Stimulated activated CD4-positive, alpha-beta T cell treated with anti-CD3 and anti-CD28 coated beads, Interleukin-4, amount 100 ng/mL, for 1 hour (primary cell): Measurements from ENCODE around the gene SNAP23.

Experiments used
- DNase-seq: peaks from one replicate; pipeline ENCODE4 v3.0.0-alpha.2; 2020

The SNAP23 gene

DNA sequence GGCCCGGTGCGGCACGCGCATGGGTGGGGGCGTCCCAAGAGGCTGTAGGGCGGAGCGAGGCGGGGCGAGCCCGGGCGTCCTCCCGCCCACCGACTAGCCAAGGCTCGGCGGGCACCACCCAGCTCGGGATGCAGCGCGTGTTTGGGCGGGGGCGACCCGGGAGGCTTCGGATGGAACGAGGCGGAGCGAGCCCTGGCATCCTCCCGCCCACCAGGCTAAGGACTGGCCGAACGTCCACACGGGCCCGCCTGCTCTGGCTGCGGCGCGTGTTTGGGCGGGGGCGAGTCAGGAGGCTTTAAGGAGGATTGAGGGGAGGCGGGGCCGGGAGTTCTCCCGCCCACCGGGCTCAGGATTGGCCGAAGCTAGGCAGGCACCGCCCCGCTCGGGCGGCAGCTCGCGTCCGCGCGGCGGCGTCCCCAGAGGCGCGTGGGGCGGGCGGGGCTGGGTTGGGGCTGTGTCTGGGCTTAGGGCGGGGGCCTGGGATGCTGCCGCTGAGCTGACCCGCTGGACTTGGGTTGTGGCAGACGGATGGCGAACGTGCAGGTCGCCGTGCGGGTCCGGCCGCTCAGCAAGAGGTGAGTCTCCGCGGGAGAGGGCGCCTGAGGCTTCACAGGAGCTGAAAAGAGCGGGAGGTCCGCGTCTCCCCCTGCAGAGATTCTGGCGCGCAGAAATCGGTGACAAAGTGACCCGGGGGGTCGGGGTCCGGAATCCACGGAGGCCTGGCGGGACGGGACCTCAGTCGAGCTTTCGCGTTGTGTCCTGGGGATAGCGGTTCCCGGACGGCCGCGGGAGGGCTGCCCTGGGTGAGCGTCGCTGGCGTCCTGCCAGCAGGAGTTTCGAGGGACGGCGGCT is 80.0 kb downstream of the SNAP23 start, which contains the start of gene STARD9:
STARD9 (plus strand) TSS at position 419 of the 852 bp plus-strand sequence; CDS start at position 529, 110 bp downstream.
- peak; percentile 95 for DNase-seq

DNA sequence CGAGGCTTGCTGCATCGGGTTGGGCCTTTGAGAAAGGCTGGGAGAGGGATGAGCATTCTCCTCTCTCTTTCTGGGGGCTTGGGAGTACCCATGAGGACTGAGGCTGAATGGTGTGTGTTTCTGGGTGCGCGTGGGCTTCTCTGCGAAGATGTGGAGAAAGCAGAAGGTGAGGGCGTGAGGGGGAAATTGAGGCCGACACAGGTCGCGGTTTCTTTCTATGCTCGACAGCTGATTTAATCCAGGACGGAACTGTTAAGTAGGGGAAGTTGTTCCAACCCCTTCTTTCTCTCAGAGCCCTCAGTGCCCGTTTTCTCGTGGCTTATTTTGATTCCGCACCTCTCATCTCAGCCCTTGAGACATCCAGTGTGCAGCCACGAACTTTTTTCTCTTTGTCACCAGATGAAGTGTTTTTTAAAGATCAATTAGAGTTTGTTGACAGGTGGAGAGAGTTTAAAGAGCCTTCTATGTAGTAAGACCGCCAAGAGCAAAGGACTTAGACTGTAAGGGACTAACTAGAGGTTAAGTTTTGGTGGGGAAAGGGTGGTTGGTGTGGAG is 80.7 kb downstream of the SNAP23 start:
- no peak for DNase-seq

DNA sequence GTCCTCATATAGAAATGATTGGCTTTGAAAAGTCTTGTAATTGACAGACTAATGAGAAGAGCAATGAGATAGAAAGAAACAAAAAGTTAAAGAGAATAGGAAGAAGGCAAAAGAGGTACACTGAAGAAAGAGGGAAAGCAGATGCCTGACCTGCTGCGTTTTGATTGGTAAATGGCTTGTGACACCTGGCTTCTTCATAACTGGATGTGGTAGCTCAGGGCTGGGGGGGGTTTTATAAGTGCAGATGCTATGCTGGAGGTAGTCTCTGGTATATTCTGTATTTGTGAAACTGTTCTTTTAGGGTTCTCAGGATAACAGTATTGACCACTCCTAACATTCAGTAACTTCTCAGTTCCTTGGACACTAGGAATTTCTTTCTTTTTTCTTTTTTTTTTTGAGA is 81.3 kb downstream of the SNAP23 start:
- DNase-seq = no peak

DNA sequence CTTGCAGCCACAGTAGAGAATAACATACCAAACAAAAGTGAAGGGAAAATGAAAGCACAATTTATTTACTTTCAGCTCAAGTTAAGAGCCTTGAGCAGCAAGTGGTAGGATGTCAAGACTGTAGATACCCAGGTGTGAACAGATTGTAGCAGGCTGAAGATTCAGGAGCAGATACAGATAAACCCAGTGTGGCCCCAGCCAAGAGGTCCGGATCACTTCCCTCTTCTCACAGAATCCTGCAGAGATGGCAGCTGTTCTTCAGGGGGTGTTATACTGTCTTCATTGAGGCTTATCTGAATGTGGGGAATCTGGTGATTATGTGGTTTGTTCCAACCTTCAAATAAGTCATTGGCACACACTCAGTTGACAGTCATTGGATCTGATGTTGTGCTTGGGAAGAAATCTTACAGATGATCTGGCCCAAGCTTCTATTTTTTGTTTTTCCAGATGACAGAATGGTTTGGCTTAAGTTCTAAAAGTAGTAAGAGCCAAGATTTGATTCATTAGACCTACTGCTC is 82.1 kb downstream of the SNAP23 start:
- DNase-seq = no peak

DNA sequence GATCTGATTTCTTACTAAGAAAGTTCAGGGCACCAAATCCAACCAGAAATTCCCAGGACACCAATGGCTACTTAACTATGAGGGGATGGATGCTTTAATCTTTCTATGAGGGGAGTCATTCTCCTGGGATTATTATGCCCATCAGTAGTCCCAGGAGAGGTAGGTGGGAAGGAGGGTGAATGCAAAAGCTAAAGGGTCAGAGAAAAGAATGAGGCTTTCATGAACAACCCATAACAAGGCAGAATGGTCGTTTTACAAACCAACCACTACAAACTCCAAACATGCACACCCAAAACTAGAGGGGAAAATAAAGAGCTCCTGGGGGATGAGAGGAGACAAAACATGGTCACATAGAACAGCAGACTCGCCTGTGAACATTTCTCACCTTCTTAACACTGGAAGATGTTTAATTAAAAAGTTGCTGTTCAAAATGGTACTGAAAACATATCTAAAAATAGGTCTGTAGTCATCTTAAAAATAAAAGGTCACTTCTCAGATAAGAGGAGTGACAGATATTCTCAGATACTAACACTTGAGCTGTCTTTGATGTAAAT is 83.6 kb downstream of the SNAP23 start:
- no peak for DNase-seq

DNA sequence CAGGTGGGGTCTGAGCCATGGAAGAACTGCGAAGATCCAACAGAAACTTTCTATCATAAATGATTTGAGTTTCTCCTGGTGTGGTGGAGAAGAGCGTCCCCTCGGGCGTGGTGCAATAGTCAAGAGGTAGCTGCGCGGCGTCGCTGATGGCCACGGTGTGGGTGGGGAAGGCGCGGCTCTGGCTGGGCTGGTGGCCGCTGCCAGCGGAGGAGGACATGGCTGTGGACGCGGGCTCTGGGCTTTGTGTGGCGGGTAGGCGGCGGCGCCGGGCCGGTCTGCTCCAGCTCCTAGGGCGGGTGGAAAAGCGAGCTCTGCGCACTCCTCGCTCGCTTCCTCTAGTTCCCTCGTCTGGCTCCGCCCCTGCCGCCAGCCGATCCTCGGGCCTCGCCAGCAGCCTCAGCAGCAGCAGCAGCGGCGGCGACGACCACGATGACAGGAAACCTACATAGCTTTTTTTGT is 85.9 kb downstream of the SNAP23 start:
- peak; percentile 77 for DNase-seq
